ENCODE measurements around the gene KRTAP10-1. TPM values are rescaled to one million over a fixed set of nuclear protein-coding genes. Genes with fewer than 3 reads are reported as not detected.

Gene KRTAP10-1
- total RNA-seq, 1 experiment from 2014 or later = not detected

- Histone ChIP-seq H3K27me3 (no peaks in the 10 kb centered on the region), H3K4me3 (no peak overlapping the region), H3K36me3 (no peaks in the 10 kb centered on the region), H3K4me1 (no peaks in the 10 kb centered on the region), H3K9me3 (replicated peaks) (0 out of 2 replicates have a peak, but pooled peaks cover 4% of the 10 kb centered on the region), H3K27ac (no peak overlapping the region)
- DNase-seq = no peak
These were observed 17.9 kb downstream of the KRTAP10-1 start for GRCh38 chr21:44521928-44522752.

- Histone ChIP-seq H3K4me1 (no peaks in the 10 kb centered on the region), H3K9me3 (replicated peaks) (0 out of 2 replicates have a peak, but pooled peaks cover 4% of the 10 kb centered on the region), H3K36me3 (no peaks in the 10 kb centered on the region), H3K4me3 (no peak overlapping the region), H3K27ac (no peak overlapping the region), H3K27me3 (no peaks in the 10 kb centered on the region)
- no peak for DNase-seq
These were observed 18.6 kb downstream of the KRTAP10-1 start for GRCh38 chr21:44521301-44521927.

- DNase-seq = no peak
These were observed 19.4 kb downstream of the KRTAP10-1 start for GRCh38 chr21:44520326-44521300.

GRCh38 chr21:44519346-44520325, 20.4 kb downstream of the KRTAP10-1 start:
- DNase-seq = no peak
- Histone ChIP-seq H3K4me1 (no peaks in the 10 kb centered on the region), H3K4me3 (no peak overlapping the region), H3K36me3 (no peaks in the 10 kb centered on the region), H3K27me3 (no peaks in the 10 kb centered on the region), H3K27ac (no peak overlapping the region), H3K9me3 (replicated peaks) (0 out of 2 replicates have a peak, but pooled peaks cover 4% of the 10 kb centered on the region)

More at GRCh38 chr21:44520326-44521300, 19.4 kb downstream of the KRTAP10-1 start:
- Histone ChIP-seq H3K9me3 (replicated peaks) (0 out of 2 replicates have a peak, but pooled peaks cover 4% of the 10 kb centered on the region), H3K27me3 (no peaks in the 10 kb centered on the region), H3K36me3 (no peaks in the 10 kb centered on the region), H3K4me1 (no peaks in the 10 kb centered on the region), H3K27ac (no peak overlapping the region), H3K4me3 (no peak overlapping the region)

- no peak for DNase-seq
- Histone ChIP-seq H3K4me3 (no peak overlapping the region), H3K27ac (no peak overlapping the region), H3K27me3 (no peaks in the 10 kb centered on the region), H3K4me1 (no peaks in the 10 kb centered on the region), H3K9me3 (replicated peaks) (0 out of 2 replicates have a peak, but pooled peaks cover under 1% of the 10 kb centered on the region), H3K36me3 (no peaks in the 10 kb centered on the region)
These were observed 21.3 kb downstream of the KRTAP10-1 start for GRCh38 chr21:44518686-44519085.

GRCh38 chr21:44517175-44517899, 22.7 kb downstream of the KRTAP10-1 start:
- H3K9me3 ChIP-seq (replicated peaks) = no peaks in the 10 kb centered on the region

GRCh38 chr21:44516828-44517174, 23.2 kb downstream of the KRTAP10-1 start:
- Histone ChIP-seq H3K4me3 (no peak overlapping the region), H3K4me1 (no peaks in the 10 kb centered on the region), H3K27ac (no peak overlapping the region), H3K9me3 (replicated peaks) (no peaks in the 10 kb centered on the region), H3K27me3 (no peaks in the 10 kb centered on the region), H3K36me3 (no peaks in the 10 kb centered on the region)
- no peak for DNase-seq

More at GRCh38 chr21:44517175-44517899, 22.7 kb downstream of the KRTAP10-1 start:
- Histone ChIP-seq H3K4me1 (no peaks in the 10 kb centered on the region), H3K36me3 (no peaks in the 10 kb centered on the region), H3K27ac (no peak overlapping the region), H3K4me3 (no peak overlapping the region), H3K27me3 (no peaks in the 10 kb centered on the region)
- peak; percentile 20 to 23 for DNase-seq

- Histone ChIP-seq H3K27me3 (no peaks in the 10 kb centered on the region), H3K4me3 (no peak overlapping the region), H3K27ac (no peak overlapping the region), H3K4me1 (no peaks in the 10 kb centered on the region), H3K36me3 (no peaks in the 10 kb centered on the region), H3K9me3 (replicated peaks) (no peaks in the 10 kb centered on the region)
- DNase-seq = no peak
These were observed 23.7 kb downstream of the KRTAP10-1 start for GRCh38 chr21:44516342-44516741.

- no peak overlapping the region for H3K27ac ChIP-seq
- no peaks in the 10 kb centered on the region for H3K27me3 ChIP-seq
- no peaks in the 10 kb centered on the region for H3K36me3 ChIP-seq
- H3K9me3 ChIP-seq (replicated peaks) = no peaks in the 10 kb centered on the region
- no peak for DNase-seq
- H3K4me3 ChIP-seq = no peak overlapping the region
- H3K4me1 ChIP-seq = no peaks in the 10 kb centered on the region
These were observed 24.4 kb downstream of the KRTAP10-1 start for GRCh38 chr21:44515359-44516165.

- DNase-seq = no peak
- no peaks in the 10 kb centered on the region for H3K36me3 ChIP-seq
- H3K27ac ChIP-seq = no peak overlapping the region
- H3K9me3 ChIP-seq (replicated peaks) = no peaks in the 10 kb centered on the region
- no peaks in the 10 kb centered on the region for H3K4me1 ChIP-seq
- H3K27me3 ChIP-seq = no peaks in the 10 kb centered on the region
- H3K4me3 ChIP-seq = no peak overlapping the region
These were observed 25.1 kb downstream of the KRTAP10-1 start for GRCh38 chr21:44514746-44515358.

GRCh38 chr21:44514218-44514520, 25.8 kb downstream of the KRTAP10-1 start:
- no peaks in the 10 kb centered on the region for H3K27me3 ChIP-seq
- DNase-seq = no peak
- no peaks in the 10 kb centered on the region for H3K36me3 ChIP-seq

GRCh38 chr21:44513389-44514217, 26.4 kb downstream of the KRTAP10-1 start:
- no peak for DNase-seq
- no peaks in the 10 kb centered on the region for H3K27me3 ChIP-seq
- H3K36me3 ChIP-seq = no peaks in the 10 kb centered on the region
- no peak overlapping the region for H3K27ac ChIP-seq
- no peak overlapping the region for H3K4me3 ChIP-seq
- no peaks in the 10 kb centered on the region for H3K4me1 ChIP-seq
- no peaks in the 10 kb centered on the region for H3K9me3 ChIP-seq (replicated peaks)

More at GRCh38 chr21:44514218-44514520, 25.8 kb downstream of the KRTAP10-1 start:
- H3K9me3 ChIP-seq (replicated peaks) = no peaks in the 10 kb centered on the region
- H3K4me3 ChIP-seq = no peak overlapping the region
- H3K27ac ChIP-seq = no peak overlapping the region
- no peaks in the 10 kb centered on the region for H3K4me1 ChIP-seq
